ENCODE data around the gene SIX2. TPM values are rescaled to one million over a fixed set of nuclear protein-coding genes. Genes with fewer than 3 reads are reported as not detected.

The SIX2 gene
- total and polyA plus RNA-seq, 2 donors from 2014 or later = 0.28 to 0.62 TPM

- Histone ChIP-seq H3K27me3 (ENCODE audit: control insufficient read depth, insufficient read depth, low read length) (peaks cover 2% of the 10 kb centered on the region), H3K9ac (ENCODE audit: low read length in 3 of 3) (no peak overlapping the region), H3K27ac (ENCODE audit: low read depth in 2 of 2, low read length in 2 of 2) (no peak overlapping the region), H3K9me3 (ENCODE audit: control insufficient read depth in 2 of 3, insufficient read depth in 1 of 3, low read length in 3 of 3) (no peaks in the 10 kb centered on the region), H3K4me3 (ENCODE audit: low read length in 3 of 3) (no peak overlapping the region), H3K36me3 (ENCODE audit: control insufficient read depth in 2 of 3, insufficient read depth in 3 of 3, low read length in 3 of 3) (no peaks in the 10 kb centered on the region), H3K4me1 (ENCODE audit: control insufficient read depth in 2 of 3, insufficient read depth in 2 of 3, low read depth in 1 of 3, low read length in 3 of 3) (no peaks in the 10 kb centered on the region)
- no peak for TF ChIP-seq CTCF (IDR thresholded peaks at IDR 0.05; ENCODE audit: borderline replicate concordance, extremely low read depth, insufficient read depth)
- FAIRE-seq (no peak), DNase-seq (no peak)
- intact Hi-C loops (cut with DNase I) = no loop called here
Observed at GRCh38 chr2:44969936-44970335, 39.3 kb downstream of the SIX2 start.

GRCh38 chr2:44967727-44968432 is 41.4 kb downstream of the SIX2 start:
- Histone ChIP-seq H3K36me3 (ENCODE audit: control insufficient read depth in 2 of 3, insufficient read depth in 3 of 3, low read length in 3 of 3) (no peaks in the 10 kb centered on the region), H3K9me3 (ENCODE audit: control insufficient read depth in 2 of 3, insufficient read depth in 1 of 3, low read length in 3 of 3) (no peaks in the 10 kb centered on the region), H3K9ac (ENCODE audit: low read length in 3 of 3) (no peak overlapping the region), H3K27me3 (ENCODE audit: control insufficient read depth, insufficient read depth, low read length) (peaks cover 2% of the 10 kb centered on the region), H3K4me3 (ENCODE audit: low read length in 3 of 3) (no peak overlapping the region), H3K4me1 (ENCODE audit: control insufficient read depth in 2 of 3, insufficient read depth in 2 of 3, low read depth in 1 of 3, low read length in 3 of 3) (no peaks in the 10 kb centered on the region), H3K27ac (ENCODE audit: low read depth in 2 of 2, low read length in 2 of 2) (no peak overlapping the region)
- FAIRE-seq (no peak), DNase-seq (no peak)
- intact Hi-C loops (cut with DNase I) = no loop called here
- TF ChIP-seq CTCF (IDR thresholded peaks at IDR 0.05; ENCODE audit: borderline replicate concordance, extremely low read depth, insufficient read depth) = no peak

GRCh38 chr2:44967056-44967455 is 42.2 kb downstream of the SIX2 start:
- no peak for FAIRE-seq
- Histone ChIP-seq H3K27ac (ENCODE audit: low read depth in 2 of 2, low read length in 2 of 2) (no peak overlapping the region), H3K36me3 (ENCODE audit: control insufficient read depth in 2 of 3, insufficient read depth in 3 of 3, low read length in 3 of 3) (no peaks in the 10 kb centered on the region), H3K27me3 (ENCODE audit: control insufficient read depth, insufficient read depth, low read length) (peaks cover 2% of the 10 kb centered on the region), H3K4me3 (ENCODE audit: low read length in 3 of 3) (no peak overlapping the region), H3K9me3 (ENCODE audit: control insufficient read depth in 2 of 3, insufficient read depth in 1 of 3, low read length in 3 of 3) (no peaks in the 10 kb centered on the region), H3K4me1 (ENCODE audit: control insufficient read depth in 2 of 3, insufficient read depth in 2 of 3, low read depth in 1 of 3, low read length in 3 of 3) (no peaks in the 10 kb centered on the region), H3K9ac (ENCODE audit: low read length in 3 of 3) (no peak overlapping the region)
- no peak for DNase-seq
- intact Hi-C loops (cut with DNase I) = no loop called here
- TF ChIP-seq CTCF (IDR thresholded peaks at IDR 0.05; ENCODE audit: borderline replicate concordance, extremely low read depth, insufficient read depth) = no peak

GRCh38 chr2:44965684-44966083 is 43.6 kb downstream of the SIX2 start:
- DNase-seq (no peak), FAIRE-seq (no peak)
- intact Hi-C loops (cut with DNase I) = no loop called here
- peaks cover 2% of the 10 kb centered on the region for H3K27me3 ChIP-seq (ENCODE audit: control insufficient read depth, insufficient read depth, low read length)
- H3K4me3 ChIP-seq (ENCODE audit: low read length in 3 of 3) = no peak overlapping the region
- H3K36me3 ChIP-seq (ENCODE audit: control insufficient read depth in 2 of 3, insufficient read depth in 3 of 3, low read length in 3 of 3) = no peaks in the 10 kb centered on the region
- H3K9me3 ChIP-seq (ENCODE audit: control insufficient read depth in 2 of 3, insufficient read depth in 1 of 3, low read length in 3 of 3) = no peaks in the 10 kb centered on the region
- TF ChIP-seq CTCF (IDR thresholded peaks at IDR 0.05; ENCODE audit: borderline replicate concordance, extremely low read depth, insufficient read depth) = no peak
- no peak overlapping the region for H3K9ac ChIP-seq (ENCODE audit: low read length in 3 of 3)
- H3K4me1 ChIP-seq (ENCODE audit: control insufficient read depth in 2 of 3, insufficient read depth in 2 of 3, low read depth in 1 of 3, low read length in 3 of 3) = no peaks in the 10 kb centered on the region
- no peak overlapping the region for H3K27ac ChIP-seq (ENCODE audit: low read depth in 2 of 2, low read length in 2 of 2)
